Nephron progenitor cell (in vitro differentiated cells): ENCODE measurements around the gene SFXN5.

Experiments used
- DNase-seq: peaks from one replicate; pipeline ENCODE4 v3.0.0; 2021
- H3K27ac Mint-ChIP-seq: 2 replicates; pipeline ENCODE4 v1.8.0; 2021; ENCODE audit warnings: mild to moderate bottlenecking, moderate library complexity, mixed read lengths
- H3K27me3 Mint-ChIP-seq: 2 replicates; pipeline ENCODE4 v1.8.0; 2021; ENCODE audit warnings: mild to moderate bottlenecking, low read depth, mixed read lengths; ENCODE audit not compliant: poor library complexity
- H3K36me3 Mint-ChIP-seq: 2 replicates; pipeline ENCODE4 v1.8.0; 2021; ENCODE audit warnings: low read depth, mixed read lengths
- H3K4me1 Mint-ChIP-seq: 2 replicates; pipeline ENCODE4 v1.8.0; 2021; ENCODE audit warnings: mixed read lengths
- H3K4me3 Mint-ChIP-seq: 2 replicates; pipeline ENCODE4 v1.8.0; 2021; ENCODE audit warnings: mild to moderate bottlenecking, moderate library complexity, mixed read lengths
- H3K9me3 Mint-ChIP-seq: 2 replicates; pipeline ENCODE4 v1.8.0; 2021; ENCODE audit warnings: mild to moderate bottlenecking, moderate library complexity, mixed read lengths
- CTCF ChIP-seq: fragments of 200-600 bp; sonication (generic); IDR thresholded peaks from 2 replicates; pipeline ENCODE4 v1.5.0; 2021; ENCODE audit warnings: antibody characterized with exemption

Gene SFXN5

GRCh38 chr2:73087311-73087710 is 15.8 kb upstream of the SFXN5 start:
- Mint-ChIP-seq H3K9me3 (no peaks in the 10 kb centered on the region), H3K36me3 (no peaks in the 10 kb centered on the region), H3K27ac (no peak overlapping the region), H3K27me3 (peaks cover 10% of the 10 kb centered on the region), H3K4me3 (no peak overlapping the region), H3K4me1 (peaks cover 29% of the 10 kb centered on the region)
- no peak for TF ChIP-seq CTCF
- DNase-seq: no peak

- H3K27me3 Mint-ChIP-seq: peaks cover 6% of the 10 kb centered on the region
- no peaks in the 10 kb centered on the region for H3K9me3 Mint-ChIP-seq
- no peak overlapping the region for H3K27ac Mint-ChIP-seq
- no peaks in the 10 kb centered on the region for H3K36me3 Mint-ChIP-seq
- H3K4me3 Mint-ChIP-seq: no peak overlapping the region
- peaks cover 30% of the 10 kb centered on the region for H3K4me1 Mint-ChIP-seq
- peak; percentile 91 for TF ChIP-seq CTCF
- peak; percentile 90 for DNase-seq
Observed at GRCh38 chr2:73085691-73086090, 14.2 kb upstream of the SFXN5 start.

- no peak for DNase-seq
- H3K4me1 Mint-ChIP-seq: peaks cover 29% of the 10 kb centered on the region
- H3K27me3 Mint-ChIP-seq: peaks cover 6% of the 10 kb centered on the region
- no peaks in the 10 kb centered on the region for H3K36me3 Mint-ChIP-seq
- H3K27ac Mint-ChIP-seq: no peak overlapping the region
- no peaks in the 10 kb centered on the region for H3K9me3 Mint-ChIP-seq
- TF ChIP-seq CTCF: no peak
- no peak overlapping the region for H3K4me3 Mint-ChIP-seq
Observed at GRCh38 chr2:73084971-73085370, 13.5 kb upstream of the SFXN5 start.

- no peak for DNase-seq
- H3K4me1 Mint-ChIP-seq: peaks cover 28% of the 10 kb centered on the region
- TF ChIP-seq CTCF: no peak
- H3K4me3 Mint-ChIP-seq: no peak overlapping the region
- H3K36me3 Mint-ChIP-seq: no peaks in the 10 kb centered on the region
- no peak overlapping the region for H3K27ac Mint-ChIP-seq
- peaks cover 6% of the 10 kb centered on the region for H3K27me3 Mint-ChIP-seq
- no peaks in the 10 kb centered on the region for H3K9me3 Mint-ChIP-seq
Observed at GRCh38 chr2:73083886-73084800, 12.6 kb upstream of the SFXN5 start.

GRCh38 chr2:73082523-73083410 is 11.3 kb upstream of the SFXN5 start:
- Mint-ChIP-seq H3K27me3 (peaks cover 10% of the 10 kb centered on the region), H3K9me3 (no peaks in the 10 kb centered on the region)

More at GRCh38 chr2:73082523-73083410, 11.3 kb upstream of the SFXN5 start:
- no peak for TF ChIP-seq CTCF
- H3K27ac Mint-ChIP-seq: no peak overlapping the region
- DNase-seq: no peak
- H3K36me3 Mint-ChIP-seq: no peaks in the 10 kb centered on the region
- no peak overlapping the region for H3K4me3 Mint-ChIP-seq
- H3K4me1 Mint-ChIP-seq: peaks cover 40% of the 10 kb centered on the region
